Mucosa of descending colon (tissue), 3 donors: Measurements from ENCODE around the gene PHC2. TPM values are rescaled to one million over a fixed set of nuclear protein-coding genes. Genes with fewer than 3 reads are reported as not detected.

Experiments
- ATAC-seq: fragments of 200-7000 bp; cut with Tn5 transposase; one replicate; pipeline ENCODE4 v1.9.1; 2020; ENCODE audit warnings: mild to moderate bottlenecking, moderate library complexity
- DNase-seq, 3 donors: peaks; one replicate each; pipeline ENCODE4 v3.0.0-alpha.2; 2020
- H3K36me3 ChIP-seq: fragments of 200-600 bp; one replicate; pipeline ENCODE4 v1.8.0; 2021; ENCODE audit warnings: low read depth, mild to moderate bottlenecking
- H3K4me1 ChIP-seq: fragments of 200-600 bp; one replicate; pipeline ENCODE4 v1.8.0; 2021; ENCODE audit warnings: low read depth, mild to moderate bottlenecking
- H3K4me3 ChIP-seq: fragments of 200-600 bp; one replicate; pipeline ENCODE4 v1.8.0; 2021; ENCODE audit warnings: mild to moderate bottlenecking
- H3K9me3 ChIP-seq: fragments of 200-600 bp; one replicate; pipeline ENCODE4 v1.8.0; 2021; ENCODE audit warnings: mild to moderate bottlenecking
- intact Hi-C, 2 donors: fragments of 100-400 bp; cut with DNase I in 1 of 2; cut with micrococcal nuclease in 1 of 2; formaldehyde crosslinking; loops; one replicate each; pipeline versions ENCODE4 v1.11.0 to v1.11.1; 2022; cut with DNase I, micrococcal nuclease
- total RNA-seq, 3 donors: library from RNA; stranded (reverse); fragmentation: NEBNext Ultra II Directional in 2 of 3; extraction: Animal tissue kit (Norgen Biotek cat#: 25700) in 2 of 3; gene quantifications; one replicate each; pipeline versions ENCODE4 v1.2.1 to v1.2.4, GENCODE V29; 2021 to 2023
- TF ChIP-seq, protein P1 (sequence below): fragments of 200-600 bp; IDR thresholded peaks from one replicate; pipeline ENCODE4 v1.8.0; 2022; ENCODE audit warnings: antibody characterized with exemption, mild to moderate bottlenecking
- donor health status: DM: no; HTN: no; CAD: no; lungs with moderate emphysema.
- donor health status: DM: no; HTN: no; CAD: no.
- donor health status: DM: no; HTN: yes; CAD: no.

PHC2 gene
- total RNA-seq, 3 donors from 2014 or later = 49.5 to 99.0 (median 60.5) TPM

DNA sequence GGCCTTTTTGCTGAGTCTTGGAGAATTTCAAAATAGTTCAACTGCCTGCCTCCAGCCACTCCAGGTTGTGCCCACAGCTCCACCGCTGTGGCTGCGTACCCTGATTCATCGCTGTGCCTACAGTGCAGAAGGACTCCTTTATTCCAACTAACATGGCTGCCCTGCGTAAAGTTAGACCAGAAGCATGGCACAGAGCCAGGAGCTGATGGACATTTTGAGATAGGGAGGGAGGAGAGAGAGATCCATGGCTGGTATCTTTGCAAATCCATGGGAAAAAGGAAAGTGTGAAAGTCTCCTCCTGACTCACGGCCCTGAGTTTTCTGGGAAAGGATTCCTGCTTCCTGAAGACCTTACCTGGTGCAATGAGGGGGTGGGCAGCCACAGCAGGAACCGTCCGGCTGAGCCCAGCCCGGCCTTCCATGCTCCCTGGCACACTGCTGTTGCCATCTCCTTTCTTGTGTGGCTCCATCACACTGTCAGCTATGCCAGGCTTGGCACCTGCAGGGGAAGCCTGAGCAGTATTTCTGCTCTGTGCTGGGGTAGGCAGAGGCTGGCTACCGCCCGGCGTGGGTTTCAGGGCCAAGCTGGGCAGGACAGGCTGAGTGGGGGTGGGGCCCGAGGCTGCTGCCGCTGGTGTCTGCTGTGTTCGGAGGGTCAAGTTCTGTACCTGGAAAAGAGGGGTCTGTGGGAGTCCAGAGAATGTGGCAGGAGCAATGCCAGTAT, 64.0 kb downstream of the PHC2 start:
- H3K4me3 ChIP-seq = no peak overlapping the region
- no peaks in the 10 kb centered on the region for H3K9me3 ChIP-seq
- DNase-seq (no peak), ATAC-seq (no peak)
- H3K36me3 ChIP-seq = no peaks in the 10 kb centered on the region
- intact Hi-C loops = loop anchor here (5.0 kb wide), 1 partner anchor 70 kb away; no protein-coding TSS in a partner anchor
- no peaks in the 10 kb centered on the region for H3K4me1 ChIP-seq
- TF ChIP-seq, protein P1, sequence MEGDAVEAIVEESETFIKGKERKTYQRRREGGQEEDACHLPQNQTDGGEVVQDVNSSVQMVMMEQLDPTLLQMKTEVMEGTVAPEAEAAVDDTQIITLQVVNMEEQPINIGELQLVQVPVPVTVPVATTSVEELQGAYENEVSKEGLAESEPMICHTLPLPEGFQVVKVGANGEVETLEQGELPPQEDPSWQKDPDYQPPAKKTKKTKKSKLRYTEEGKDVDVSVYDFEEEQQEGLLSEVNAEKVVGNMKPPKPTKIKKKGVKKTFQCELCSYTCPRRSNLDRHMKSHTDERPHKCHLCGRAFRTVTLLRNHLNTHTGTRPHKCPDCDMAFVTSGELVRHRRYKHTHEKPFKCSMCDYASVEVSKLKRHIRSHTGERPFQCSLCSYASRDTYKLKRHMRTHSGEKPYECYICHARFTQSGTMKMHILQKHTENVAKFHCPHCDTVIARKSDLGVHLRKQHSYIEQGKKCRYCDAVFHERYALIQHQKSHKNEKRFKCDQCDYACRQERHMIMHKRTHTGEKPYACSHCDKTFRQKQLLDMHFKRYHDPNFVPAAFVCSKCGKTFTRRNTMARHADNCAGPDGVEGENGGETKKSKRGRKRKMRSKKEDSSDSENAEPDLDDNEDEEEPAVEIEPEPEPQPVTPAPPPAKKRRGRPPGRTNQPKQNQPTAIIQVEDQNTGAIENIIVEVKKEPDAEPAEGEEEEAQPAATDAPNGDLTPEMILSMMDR = no peak

DNA sequence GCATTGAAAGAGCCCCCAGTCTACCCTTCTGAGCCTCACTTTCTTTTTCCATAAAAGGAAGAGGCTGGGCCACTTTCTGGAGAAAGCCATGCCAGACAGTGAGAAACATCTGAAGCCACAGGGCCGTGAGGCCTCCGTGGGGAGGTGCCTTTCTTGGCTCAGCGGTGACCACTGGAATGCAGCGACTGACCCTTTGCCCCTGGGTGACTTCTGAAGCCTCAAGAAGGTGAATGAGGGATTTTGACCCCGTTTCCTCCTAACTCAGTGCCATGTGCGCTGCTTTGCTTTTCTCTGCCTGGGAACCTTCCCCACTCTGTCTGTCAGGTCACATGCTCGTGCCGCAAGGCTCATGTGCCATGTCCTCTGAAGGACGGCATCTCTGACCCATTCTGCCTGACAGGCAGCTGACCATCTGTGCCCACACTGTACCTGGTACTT, 65.3 kb downstream of the PHC2 start:
- no peaks in the 10 kb centered on the region for H3K4me1 ChIP-seq
- H3K9me3 ChIP-seq = no peaks in the 10 kb centered on the region
- ATAC-seq (no peak), DNase-seq (no peak)
- intact Hi-C loops = loop anchor here (5.0 kb wide), 1 partner anchor 68 kb away; no protein-coding TSS in a partner anchor
- no peaks in the 10 kb centered on the region for H3K36me3 ChIP-seq
- TF ChIP-seq, protein P1 = no peak
- H3K4me3 ChIP-seq = no peak overlapping the region

DNA sequence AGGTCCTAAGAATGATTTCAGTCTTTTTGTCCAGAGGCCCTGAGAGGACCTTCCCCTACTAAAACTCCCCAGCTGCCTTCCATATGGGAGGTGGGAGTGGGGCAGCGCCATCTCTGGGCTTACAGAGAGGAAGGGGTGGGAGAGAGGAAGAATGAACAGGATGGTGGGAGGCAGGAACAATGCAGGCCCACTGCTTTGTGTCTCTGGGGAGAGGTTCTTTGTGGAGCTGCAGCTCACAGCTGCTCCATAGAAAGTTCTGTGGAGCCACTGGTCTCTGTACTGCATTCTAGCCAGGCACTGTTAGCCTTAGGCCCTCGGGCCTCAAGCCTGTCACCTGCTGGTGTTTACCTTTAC, 66.4 kb downstream of the PHC2 start:
- intact Hi-C loops = no loop called here
- Histone ChIP-seq H3K36me3 (no peaks in the 10 kb centered on the region), H3K4me1 (no peaks in the 10 kb centered on the region), H3K9me3 (no peaks in the 10 kb centered on the region), H3K4me3 (no peak overlapping the region)
- TF ChIP-seq, protein P1 = no peak
- no peak for DNase-seq
- ATAC-seq = no peak

DNA sequence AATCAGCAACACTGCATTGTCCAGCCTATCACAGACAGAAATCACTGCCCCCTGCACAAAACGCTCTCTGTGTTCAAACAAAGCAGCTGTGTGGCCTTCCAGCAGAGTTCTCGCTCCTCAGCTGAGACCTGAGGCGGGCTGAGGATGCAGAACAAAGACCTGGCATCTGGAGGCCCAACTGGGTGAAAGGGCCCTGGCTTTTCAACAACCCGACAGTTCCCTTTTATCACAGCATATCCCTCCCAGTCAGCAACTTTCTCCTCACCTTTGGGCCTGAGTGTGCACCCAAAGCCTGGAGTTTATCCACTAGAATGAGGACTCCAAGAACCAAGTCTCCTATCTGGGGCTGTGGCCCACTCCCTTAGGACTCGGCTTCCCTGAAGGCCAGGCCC, 67.4 kb downstream of the PHC2 start:
- ATAC-seq (no peak), DNase-seq (no peak)
- Histone ChIP-seq H3K9me3 (no peaks in the 10 kb centered on the region), H3K36me3 (no peaks in the 10 kb centered on the region), H3K4me3 (no peak overlapping the region), H3K4me1 (no peaks in the 10 kb centered on the region)
- TF ChIP-seq, protein P1 = no peak
- intact Hi-C loops = no loop called here

DNA sequence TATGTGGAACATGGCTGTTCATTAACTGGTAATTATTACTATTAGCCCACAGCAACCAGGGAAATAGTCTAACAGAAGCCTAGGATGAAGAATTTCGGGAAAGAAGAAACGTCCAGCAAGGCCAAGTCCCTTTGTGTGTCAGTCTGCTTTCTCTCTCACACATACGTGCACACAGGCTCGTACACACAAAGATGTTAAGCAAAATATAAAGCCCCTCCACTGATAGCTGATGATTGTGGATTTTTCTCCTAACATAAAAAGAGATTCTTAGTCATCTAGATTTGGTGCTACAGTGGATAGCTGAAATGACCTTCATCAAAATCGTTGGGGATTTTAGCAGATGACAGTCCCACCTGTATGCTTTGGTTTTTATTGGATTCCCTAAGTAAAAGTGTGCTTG, 67.9 kb downstream of the PHC2 start:
- H3K36me3 ChIP-seq = no peaks in the 10 kb centered on the region
- ATAC-seq (no peak), DNase-seq (no peak)
- intact Hi-C loops = no loop called here
- no peaks in the 10 kb centered on the region for H3K9me3 ChIP-seq
- no peak overlapping the region for H3K4me3 ChIP-seq
- H3K4me1 ChIP-seq = no peaks in the 10 kb centered on the region
- TF ChIP-seq, protein P1 = no peak
